Sigmoid colon (tissue), 7 donors: ENCODE data around the gene OR2M7. TPM values are rescaled to one million over a fixed set of nuclear protein-coding genes. Genes with fewer than 3 reads are reported as not detected.
"Not testable (repeated sequence)": the region's sequence is repeated elsewhere in the genome, so short reads cannot be mapped to it uniquely, and the experiment has no call there.

Source experiments
- DNase-seq: peaks from one replicate; pipeline ENCODE4 v3.0.0-alpha.2; 2019
- H3K27ac ChIP-seq, 4 donors: fragments of 200-600 bp; sonication (generic); one replicate each; pipeline ENCODE4 v1.5.1; 2016 to 2019; ENCODE audit warnings: mild to moderate bottlenecking in 1 of 4
- H3K27me3 ChIP-seq, 3 donors: fragments of 200-600 bp; sonication (generic); one replicate each; pipeline ENCODE4 v1.5.1; 2019; ENCODE audit warnings: mild to moderate bottlenecking in 1 of 3
- H3K36me3 ChIP-seq, 4 donors: fragments of 200-600 bp; sonication (generic); one replicate each; pipeline ENCODE4 v1.5.1; 2016 to 2019
- H3K4me1 ChIP-seq, 4 donors: fragments of 200-600 bp; sonication (generic); one replicate each; pipeline ENCODE4 v1.5.1; 2017 to 2019
- H3K4me3 ChIP-seq, 4 donors: fragments of 200-600 bp; sonication (generic); one replicate each; pipeline ENCODE4 v1.5.1; 2017 to 2019; ENCODE audit warnings: mild to moderate bottlenecking in 2 of 4, moderate library complexity in 1 of 4
- H3K9me3 ChIP-seq, 4 donors: fragments of 200-600 bp in 3 of 4; sonication (generic) in 3 of 4; one replicate each; pipeline versions ENCODE4 v1.5.1 to v1.6.1; 2013 to 2019
- EP300 ChIP-seq, 4 donors: sonication (generic); formaldehyde crosslinking; IDR thresholded peaks; one replicate each; pipeline ENCODE4 v1.6.1; 2017; ENCODE audit warnings: antibody characterized with exemption in 4 of 4
- POLR2A ChIP-seq, 2 donors: fragments of 450-650 bp; IDR thresholded peaks; one replicate each; pipeline ENCODE4 v1.6.1; 2016; ENCODE audit warnings: antibody characterized with exemption in 2 of 2, mild to moderate bottlenecking in 2 of 2, moderate library complexity in 2 of 2
- POLR2AphosphoS5 ChIP-seq, 4 donors: sonication (generic); formaldehyde crosslinking; IDR thresholded peaks; one replicate each; pipeline ENCODE4 v1.6.1; 2017; ENCODE audit warnings: antibody characterized with exemption in 4 of 4
- WGBS, 2 donors: extraction: QIAGEN DNeasy Blood & Tissue Kit; methylation state at CpG; one replicate each; pipeline ENCODE4 v1.1.7; 2013; 5-methylcytosine and 5-hydroxymethylcytosine counted together
- intact Hi-C: fragments of 100-400 bp; cut with DNase I; formaldehyde crosslinking; loops from one replicate; pipeline ENCODE4 v1.15.1; 2023
- polyA plus RNA-seq, 3 donors: library from polyadenylated mRNA; stranded (reverse); fragments of 200-250 nt; gene quantifications; one replicate each; pipeline ENCODE4 v1.2.3, GENCODE V29; 2013
- total RNA-seq, 4 donors: library from RNA; depleted of rRNA; stranded (reverse); fragments of >200 nt; gene quantifications; one replicate each; pipeline ENCODE4 v1.1.0, GENCODE V29; 2016
- TF ChIP-seq, protein P1 (sequence below), 4 experiments: fragments of 450-650 bp in 3 of 4; fragments of 200-600 bp in 1 of 4; IDR thresholded peaks; one replicate each; pipeline ENCODE4 v1.5.1; 2016 to 2019; ENCODE audit warnings: antibody characterized with exemption in 4 of 4, mild to moderate bottlenecking in 3 of 4, moderate library complexity in 2 of 4
- donor health status: healthy with polysubstance abuse.
- donor health status: Bipolar disorder and iron deficiency.
- donor health status: healthy.

OR2M7 gene
- total and polyA plus RNA-seq, 7 donors = not detected

DNA sequence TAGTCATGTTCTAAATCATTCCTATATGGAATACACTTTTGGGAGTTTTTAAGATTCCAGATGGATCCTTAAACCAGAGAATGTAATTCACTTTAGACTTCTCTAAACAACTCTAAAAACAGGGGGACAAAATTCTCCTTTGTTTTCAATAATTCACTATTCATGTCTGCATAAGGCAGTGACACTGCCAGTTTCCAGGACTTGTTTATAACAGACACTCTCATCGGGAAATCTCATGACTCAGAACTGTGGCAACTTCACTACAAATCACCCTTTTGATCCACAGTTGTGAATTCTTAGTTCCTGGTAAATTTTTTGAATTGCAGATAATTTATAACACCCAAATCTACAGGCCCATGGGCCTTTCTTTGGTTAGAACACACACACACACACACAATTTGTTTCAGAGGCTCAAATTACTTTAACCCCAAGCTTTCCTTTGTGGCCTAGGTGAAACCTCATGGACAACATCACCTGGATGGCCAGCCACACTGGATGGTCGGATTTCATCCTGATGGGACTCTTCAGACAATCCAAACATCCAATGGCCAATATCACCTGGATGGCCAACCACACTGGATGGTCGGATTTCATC is 36.9 kb upstream of the OR2M7 start, which contains the start of gene OR2T4:
TSS of gene OR2T4 (plus strand) at position 545 of the 595 bp plus-strand sequence. CDS start at position 545, 0 bp downstream.
- Histone ChIP-seq H3K27me3 (no peaks in the 10 kb centered on the region), H3K9me3 (no peaks in the 10 kb centered on the region), H3K4me1 (no peaks in the 10 kb centered on the region), H3K27ac (no peak within 1 kb of the TSS), H3K4me3 (no peak within 1 kb of the TSS), H3K36me3 (no peaks in the 10 kb centered on the region)
- intact Hi-C loops = no loop called here
- TF ChIP-seq POLR2AphosphoS5 (IDR thresholded peaks at IDR 0.05) (no peak), EP300 (IDR thresholded peaks at IDR 0.05) (no peak), POLR2A (IDR thresholded peaks at IDR 0.05) (no peak)
- TF ChIP-seq, protein P1, sequence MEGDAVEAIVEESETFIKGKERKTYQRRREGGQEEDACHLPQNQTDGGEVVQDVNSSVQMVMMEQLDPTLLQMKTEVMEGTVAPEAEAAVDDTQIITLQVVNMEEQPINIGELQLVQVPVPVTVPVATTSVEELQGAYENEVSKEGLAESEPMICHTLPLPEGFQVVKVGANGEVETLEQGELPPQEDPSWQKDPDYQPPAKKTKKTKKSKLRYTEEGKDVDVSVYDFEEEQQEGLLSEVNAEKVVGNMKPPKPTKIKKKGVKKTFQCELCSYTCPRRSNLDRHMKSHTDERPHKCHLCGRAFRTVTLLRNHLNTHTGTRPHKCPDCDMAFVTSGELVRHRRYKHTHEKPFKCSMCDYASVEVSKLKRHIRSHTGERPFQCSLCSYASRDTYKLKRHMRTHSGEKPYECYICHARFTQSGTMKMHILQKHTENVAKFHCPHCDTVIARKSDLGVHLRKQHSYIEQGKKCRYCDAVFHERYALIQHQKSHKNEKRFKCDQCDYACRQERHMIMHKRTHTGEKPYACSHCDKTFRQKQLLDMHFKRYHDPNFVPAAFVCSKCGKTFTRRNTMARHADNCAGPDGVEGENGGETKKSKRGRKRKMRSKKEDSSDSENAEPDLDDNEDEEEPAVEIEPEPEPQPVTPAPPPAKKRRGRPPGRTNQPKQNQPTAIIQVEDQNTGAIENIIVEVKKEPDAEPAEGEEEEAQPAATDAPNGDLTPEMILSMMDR (IDR thresholded peaks at IDR 0.05) = no peak
- 45 to 48% methylated on average over 3 of the region's 3 CpGs for WGBS, 2 donors
- DNase-seq = no peak

- no peak overlapping the region for H3K27ac ChIP-seq
- intact Hi-C loops = no loop called here
- TF ChIP-seq, protein P1 (IDR thresholded peaks at IDR 0.05) = no peak
- TF ChIP-seq EP300 (IDR thresholded peaks at IDR 0.05) (no peak), POLR2A (IDR thresholded peaks at IDR 0.05) (no peak), POLR2AphosphoS5 (IDR thresholded peaks at IDR 0.05) (no peak)
- H3K36me3 ChIP-seq = no peaks in the 10 kb centered on the region
- WGBS, 2 donors = 83% methylated on average over 3 of the region's 3 CpGs
- no peaks in the 10 kb centered on the region for H3K9me3 ChIP-seq
- no peak for DNase-seq
- no peaks in the 10 kb centered on the region for H3K4me1 ChIP-seq
- no peak overlapping the region for H3K4me3 ChIP-seq
- H3K27me3 ChIP-seq = no peaks in the 10 kb centered on the region
These were observed 35.0 kb upstream of the OR2M7 start for GRCh38 chr1:248359415-248359814.

- H3K27me3 ChIP-seq = no peaks in the 10 kb centered on the region
- TF ChIP-seq POLR2AphosphoS5 (IDR thresholded peaks at IDR 0.05) (no peak), POLR2A (IDR thresholded peaks at IDR 0.05) (no peak), EP300 (IDR thresholded peaks at IDR 0.05) (no peak)
- TF ChIP-seq, protein P1 (IDR thresholded peaks at IDR 0.05) = no peak
- H3K4me1 ChIP-seq = no peaks in the 10 kb centered on the region
- no peak within 1 kb of the TSS for H3K4me3 ChIP-seq
- 64 to 81% methylated on average over 4 of the region's 4 CpGs for WGBS, 2 donors
- H3K36me3 ChIP-seq = no peaks in the 10 kb centered on the region
- no peak within 1 kb of the TSS for H3K27ac ChIP-seq
- intact Hi-C loops = no loop called here
- no peaks in the 10 kb centered on the region for H3K9me3 ChIP-seq
- DNase-seq = no peak
These were observed 24.1 kb upstream of the OR2M7 start, which contains the start of gene OR14C36 for GRCh38 chr1:248348475-248348874. OR14C36 (plus strand) TSS chr1:248348775; CDS start chr1:248348775, 0 bp downstream.

DNA sequence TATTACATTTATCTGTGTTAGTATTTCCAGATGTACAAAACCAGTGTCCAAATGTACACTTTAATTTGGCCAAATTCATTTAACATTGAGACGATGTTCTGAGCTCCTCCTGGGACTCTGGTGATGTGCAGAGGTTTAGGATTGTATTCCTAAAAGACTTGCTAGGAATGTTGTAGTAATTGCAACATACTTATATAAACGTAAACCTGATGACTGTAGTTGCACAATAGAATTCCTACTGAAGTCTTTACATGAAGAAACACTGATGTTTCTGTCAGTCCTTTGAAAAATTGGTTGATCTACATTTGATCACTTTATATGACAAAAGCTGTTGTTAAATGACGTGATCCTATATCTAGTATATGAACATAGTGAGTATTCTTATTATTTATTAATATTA is 19.1 kb upstream of the OR2M7 start:
- WGBS, 2 donors = 48 to 54% methylated on average over 3 of the region's 3 CpGs
- H3K36me3 ChIP-seq = no peaks in the 10 kb centered on the region
- DNase-seq = no peak
- intact Hi-C loops = no loop called here
- H3K9me3 ChIP-seq = no peaks in the 10 kb centered on the region
- no peaks in the 10 kb centered on the region for H3K27me3 ChIP-seq
- TF ChIP-seq EP300 (IDR thresholded peaks at IDR 0.05) = no peak
- no peaks in the 10 kb centered on the region for H3K4me1 ChIP-seq
- H3K4me3 ChIP-seq = no peak overlapping the region
- no peak overlapping the region for H3K27ac ChIP-seq

DNA sequence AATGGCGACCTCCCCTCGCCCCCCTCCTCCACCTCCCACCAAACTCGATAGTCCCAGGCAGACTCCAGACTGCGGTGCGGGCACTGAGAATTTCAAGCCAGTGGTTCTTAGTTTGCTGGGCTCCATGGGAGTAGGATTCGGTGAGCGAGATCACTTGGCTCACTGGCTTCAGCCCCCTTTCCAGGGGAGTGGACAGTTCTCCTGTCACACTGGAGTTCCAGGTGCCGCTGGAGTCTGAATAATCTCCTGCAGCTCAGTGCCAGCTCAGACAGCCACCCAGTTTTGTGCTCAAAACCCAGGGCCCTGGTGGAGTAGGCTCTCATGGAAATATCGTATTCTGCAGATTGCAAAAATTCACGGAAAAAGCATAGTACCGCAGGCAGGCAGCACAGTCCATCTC is 7.6 kb downstream of the OR2M7 start:
- no peak overlapping the region for H3K4me3 ChIP-seq
- WGBS, 2 donors = 83 to 89% methylated on average over 11 of the region's 11 CpGs
- DNase-seq = no peak

GRCh38 chr1:248306740-248307139 is 17.6 kb downstream of the OR2M7 start:
- WGBS, 2 donors = 83 to 85% methylated on average over 15 of the region's 15 CpGs
- H3K9me3 ChIP-seq, DNase-seq, H3K4me1 ChIP-seq, H3K4me3 ChIP-seq, H3K27me3 ChIP-seq, H3K36me3 ChIP-seq, intact Hi-C loops, H3K27ac ChIP-seq: not testable (repeated sequence)

More for the DNA sequence above, 7.6 kb downstream of the OR2M7 start:
- Histone ChIP-seq H3K27me3 (no peaks in the 10 kb centered on the region), H3K27ac (no peak overlapping the region), H3K36me3 (no peaks in the 10 kb centered on the region), H3K9me3 (peaks cover 0 to 6% (median 0%) of the 10 kb centered on the region in 4 donors), H3K4me1 (no peaks in the 10 kb centered on the region)
- TF ChIP-seq POLR2A (IDR thresholded peaks at IDR 0.05) = no peak
- TF ChIP-seq EP300 (IDR thresholded peaks at IDR 0.05) = no peak
- TF ChIP-seq POLR2AphosphoS5 (IDR thresholded peaks at IDR 0.05) = no peak
- TF ChIP-seq, protein P1 (IDR thresholded peaks at IDR 0.05) = no peak
- intact Hi-C loops = no loop called here
